ENCODE results near the gene MLYCD.

Gene MLYCD

DNA sequence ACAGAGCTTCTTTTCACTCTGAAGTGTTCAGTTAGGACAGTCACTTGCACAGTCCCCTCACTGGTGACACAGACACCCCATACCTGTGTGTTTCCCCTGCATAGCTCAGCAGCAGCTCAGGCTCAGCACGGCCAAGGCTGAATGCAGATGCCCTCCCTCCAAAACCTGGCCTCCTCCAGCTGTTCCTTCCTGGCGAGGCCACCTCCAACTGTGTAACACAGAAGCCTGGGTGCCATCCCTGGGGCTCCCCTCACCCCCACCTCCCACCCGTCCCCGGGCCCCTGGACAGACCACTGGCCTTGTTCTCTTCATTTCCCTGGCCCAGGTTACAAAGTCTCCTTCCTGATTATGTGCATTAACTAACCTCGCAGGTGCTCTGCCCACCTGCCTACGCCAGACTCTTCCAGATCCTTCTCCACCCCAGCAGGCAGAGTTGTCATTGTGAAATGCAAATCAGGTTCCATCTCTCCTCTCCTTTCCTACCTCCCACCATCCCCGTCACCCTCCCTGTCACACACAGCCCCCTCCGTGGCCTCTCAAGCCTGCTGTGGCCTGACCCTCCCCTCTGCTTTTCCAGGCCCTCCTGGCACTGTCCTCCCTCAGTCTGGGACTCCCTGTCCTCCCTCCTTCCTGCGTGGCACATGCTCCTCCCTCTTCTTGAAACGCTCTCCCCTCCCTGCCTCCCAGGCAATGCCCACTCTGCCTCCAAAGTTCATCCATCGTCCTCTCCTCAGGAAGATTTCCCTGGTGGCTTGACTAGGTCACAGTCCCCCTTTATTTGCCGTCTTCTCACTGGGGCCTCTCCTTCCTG, 26.4 kb downstream of the MLYCD start:
- Histone ChIP-seq H3K27me3 (ENCODE audit: control insufficient read depth in 1 of 2, insufficient read depth in 2 of 2, low read length in 2 of 2) (no peaks in the 10 kb centered on the region), H3K9ac (ENCODE audit: low read length in 2 of 2) (no peak overlapping the region), H3K36me3 (ENCODE audit: control insufficient read depth in 2 of 2, insufficient read depth in 2 of 2, low read length in 2 of 2) (peaks cover 4 to 8% of the 10 kb centered on the region in 2 donors), H3K4me1 (ENCODE audit: control insufficient read depth, insufficient read depth, low read length) (peaks cover 11% of the 10 kb centered on the region), H3K9me3 (ENCODE audit: control insufficient read depth in 2 of 2, low read length in 2 of 2) (no peaks in the 10 kb centered on the region), H3K4me3 (ENCODE audit: low read length in 2 of 2) (no peak overlapping the region), H3K27ac (ENCODE audit: low read length) (no peak overlapping the region)

DNA sequence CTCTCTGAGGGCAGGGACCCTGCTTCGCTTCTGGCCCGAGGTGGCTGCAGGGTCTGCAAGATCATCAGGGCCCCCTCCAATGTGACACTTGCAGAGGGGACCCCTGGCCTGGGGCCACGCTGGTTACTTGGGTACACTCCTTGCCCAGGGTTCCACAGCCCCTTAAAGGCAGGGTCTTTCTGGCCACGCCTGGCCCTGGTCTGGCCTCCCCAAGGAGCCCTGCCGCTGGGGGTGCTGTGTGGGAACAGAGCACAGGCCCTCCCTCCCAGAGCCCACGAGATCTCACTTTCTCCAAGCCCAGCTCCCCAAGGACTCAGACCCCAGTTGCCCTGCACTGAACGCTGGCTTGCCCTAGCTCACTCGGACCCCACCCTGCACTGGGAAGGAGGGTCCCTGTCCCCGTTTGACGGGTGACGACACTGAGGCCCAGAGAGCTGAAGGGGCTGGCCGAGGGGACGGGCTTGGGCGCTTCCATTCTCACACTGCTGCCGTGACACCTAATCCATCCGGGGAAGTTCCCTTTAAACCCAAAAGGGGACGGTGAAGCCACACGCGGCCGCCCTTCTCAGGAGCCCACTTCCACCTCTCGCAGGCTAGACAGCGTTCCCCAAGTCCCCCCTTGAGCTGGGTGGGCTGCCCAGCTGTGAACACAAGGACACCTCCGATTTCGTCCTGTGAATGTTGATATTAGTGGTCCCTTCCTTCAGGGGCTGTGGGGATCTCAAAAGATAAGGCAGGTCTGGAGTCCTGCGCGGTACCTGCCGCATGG, 27.2 kb downstream of the MLYCD start:
- H3K27ac ChIP-seq (ENCODE audit: low read length), result no peak overlapping the region
- H3K9ac ChIP-seq (ENCODE audit: low read length in 2 of 2), result no peak overlapping the region
- peak overlapping the region in 1 of 2 donors; percentile 29 for H3K4me3 ChIP-seq (ENCODE audit: low read length in 2 of 2)
- H3K9me3 ChIP-seq (ENCODE audit: control insufficient read depth in 2 of 2, low read length in 2 of 2), result no peaks in the 10 kb centered on the region
- no peaks in the 10 kb centered on the region for H3K27me3 ChIP-seq (ENCODE audit: control insufficient read depth in 1 of 2, insufficient read depth in 2 of 2, low read length in 2 of 2)
- peaks cover 11% of the 10 kb centered on the region for H3K4me1 ChIP-seq (ENCODE audit: control insufficient read depth, insufficient read depth, low read length)
- peaks cover 0 to 7% of the 10 kb centered on the region in 2 donors for H3K36me3 ChIP-seq (ENCODE audit: control insufficient read depth in 2 of 2, insufficient read depth in 2 of 2, low read length in 2 of 2)

DNA sequence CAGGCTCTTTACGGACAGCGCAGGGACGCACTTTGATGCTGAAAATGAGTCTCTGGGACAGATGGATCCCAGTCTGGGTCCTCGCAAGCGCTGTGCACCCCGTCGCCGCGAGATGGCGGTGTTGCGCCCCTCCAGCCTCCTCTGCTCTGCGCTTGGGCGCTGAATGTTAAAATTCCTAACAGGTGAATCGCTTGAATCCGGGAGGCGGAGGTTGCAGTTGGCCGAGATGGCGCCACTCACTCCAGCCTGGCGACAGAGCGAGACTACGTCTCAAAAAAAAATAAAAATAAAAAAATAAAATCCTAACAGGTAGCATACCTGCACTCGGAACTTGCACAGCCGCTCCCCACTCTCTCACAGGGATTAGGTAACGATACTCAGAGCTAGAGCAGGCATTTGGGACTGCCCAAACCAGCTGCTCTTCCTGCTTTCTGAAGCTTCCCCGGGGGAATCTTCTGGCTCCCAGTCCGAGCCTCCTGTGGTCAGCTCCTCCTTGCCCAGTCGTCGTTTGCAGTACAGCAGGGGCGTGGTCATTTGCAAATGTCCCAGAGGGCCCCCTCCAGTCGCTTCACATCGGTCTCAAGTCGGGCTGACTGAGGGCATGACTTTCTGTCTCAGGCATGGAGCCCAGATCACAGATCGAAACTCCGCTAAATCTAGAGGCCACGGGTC, 27.9 kb downstream of the MLYCD start:
- H3K36me3 ChIP-seq (ENCODE audit: control insufficient read depth in 2 of 2, insufficient read depth in 2 of 2, low read length in 2 of 2), result peaks cover 0 to 5% of the 10 kb centered on the region in 2 donors
- no peaks in the 10 kb centered on the region for H3K27me3 ChIP-seq (ENCODE audit: control insufficient read depth in 1 of 2, insufficient read depth in 2 of 2, low read length in 2 of 2)
- peak overlapping the region in 1 of 2 donors; percentile 29 for H3K4me3 ChIP-seq (ENCODE audit: low read length in 2 of 2)
- no peak overlapping the region for H3K9ac ChIP-seq (ENCODE audit: low read length in 2 of 2)
- no peak overlapping the region for H3K27ac ChIP-seq (ENCODE audit: low read length)
- no peaks in the 10 kb centered on the region for H3K9me3 ChIP-seq (ENCODE audit: control insufficient read depth in 2 of 2, low read length in 2 of 2)
- H3K4me1 ChIP-seq (ENCODE audit: control insufficient read depth, insufficient read depth, low read length), result peaks cover 11% of the 10 kb centered on the region

DNA sequence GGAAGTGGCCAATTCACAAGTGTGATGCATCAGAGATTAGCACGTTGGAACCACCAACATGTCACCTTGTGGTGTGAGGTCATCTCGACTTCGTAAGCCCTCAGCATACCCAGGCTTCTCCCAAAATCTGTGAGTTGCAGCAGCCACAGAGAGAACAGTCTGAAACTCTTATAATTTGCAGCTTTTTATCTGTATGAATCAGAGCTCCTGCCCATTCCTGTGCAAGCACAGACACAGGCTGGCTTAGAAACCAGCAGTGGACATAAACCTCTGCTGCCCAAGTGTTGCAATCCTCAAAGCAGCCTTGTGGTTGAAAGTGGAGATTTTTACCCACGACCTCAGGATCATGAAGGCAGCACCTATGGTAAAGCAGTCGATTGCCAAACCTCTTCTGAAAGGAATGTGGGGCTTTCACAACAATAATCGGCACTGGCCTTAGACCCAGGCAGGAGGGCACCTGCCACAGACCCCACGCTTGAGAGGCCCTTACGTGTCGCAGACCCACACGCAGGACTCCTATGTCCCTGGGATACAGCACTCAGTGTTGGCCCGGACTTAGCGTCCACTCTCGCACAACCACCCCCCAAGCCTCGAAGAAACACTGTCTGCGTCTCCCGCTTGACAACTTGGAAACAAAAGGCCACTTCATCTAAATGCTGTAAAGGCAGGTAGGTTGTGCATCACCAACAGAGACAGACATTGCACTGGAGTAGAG, 29.6 kb downstream of the MLYCD start:
- H3K9me3 ChIP-seq (ENCODE audit: control insufficient read depth in 2 of 2, low read length in 2 of 2), result no peaks in the 10 kb centered on the region
- H3K4me3 ChIP-seq (ENCODE audit: low read length in 2 of 2), result no peak overlapping the region
- peaks cover 0 to 5% of the 10 kb centered on the region in 2 donors for H3K36me3 ChIP-seq (ENCODE audit: control insufficient read depth in 2 of 2, insufficient read depth in 2 of 2, low read length in 2 of 2)
- no peak overlapping the region for H3K27ac ChIP-seq (ENCODE audit: low read length)
- peaks cover 11% of the 10 kb centered on the region for H3K4me1 ChIP-seq (ENCODE audit: control insufficient read depth, insufficient read depth, low read length)
- H3K9ac ChIP-seq (ENCODE audit: low read length in 2 of 2), result no peak overlapping the region
- H3K27me3 ChIP-seq (ENCODE audit: control insufficient read depth in 1 of 2, insufficient read depth in 2 of 2, low read length in 2 of 2), result no peaks in the 10 kb centered on the region

DNA sequence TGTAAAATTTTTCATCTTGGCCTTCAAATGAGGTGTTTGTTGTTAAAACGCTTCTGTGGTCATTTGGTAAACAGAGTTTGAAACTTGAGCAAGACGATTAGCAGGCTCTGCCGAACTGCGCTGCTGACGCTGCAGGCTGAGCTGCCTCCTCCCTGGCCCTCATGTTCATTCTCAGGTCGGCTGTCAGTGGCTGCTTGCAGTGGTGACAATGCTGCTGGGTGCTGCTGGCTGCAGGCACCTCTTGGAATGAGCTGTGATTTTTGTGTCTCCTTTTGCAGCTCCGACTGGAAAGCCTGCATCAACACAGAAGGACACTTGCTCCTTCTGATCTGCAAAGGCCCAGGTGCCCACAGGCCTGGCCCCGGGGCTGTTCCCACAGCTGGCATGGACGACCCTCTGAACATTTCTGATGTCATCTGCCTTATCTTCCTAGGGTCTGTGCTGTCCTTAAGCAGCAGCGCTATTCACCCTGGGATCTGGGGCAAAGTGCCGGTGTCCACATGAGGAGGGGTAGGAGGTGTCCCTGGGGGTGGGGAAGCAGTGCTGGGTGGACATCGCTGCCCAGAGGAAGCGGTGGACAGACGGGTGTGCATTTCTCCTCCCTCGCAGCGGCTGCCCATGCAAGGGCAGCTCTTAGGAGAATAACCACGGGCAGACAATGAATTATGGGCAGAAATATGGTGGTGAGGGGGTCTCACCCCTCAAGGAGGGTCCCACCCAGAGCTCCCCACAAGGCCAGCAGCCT, 31.1 kb downstream of the MLYCD start:
- no peak overlapping the region for H3K27ac ChIP-seq (ENCODE audit: low read length)
- no peaks in the 10 kb centered on the region for H3K27me3 ChIP-seq (ENCODE audit: control insufficient read depth in 1 of 2, insufficient read depth in 2 of 2, low read length in 2 of 2)
- H3K9ac ChIP-seq (ENCODE audit: low read length in 2 of 2), result no peak overlapping the region

DNA sequence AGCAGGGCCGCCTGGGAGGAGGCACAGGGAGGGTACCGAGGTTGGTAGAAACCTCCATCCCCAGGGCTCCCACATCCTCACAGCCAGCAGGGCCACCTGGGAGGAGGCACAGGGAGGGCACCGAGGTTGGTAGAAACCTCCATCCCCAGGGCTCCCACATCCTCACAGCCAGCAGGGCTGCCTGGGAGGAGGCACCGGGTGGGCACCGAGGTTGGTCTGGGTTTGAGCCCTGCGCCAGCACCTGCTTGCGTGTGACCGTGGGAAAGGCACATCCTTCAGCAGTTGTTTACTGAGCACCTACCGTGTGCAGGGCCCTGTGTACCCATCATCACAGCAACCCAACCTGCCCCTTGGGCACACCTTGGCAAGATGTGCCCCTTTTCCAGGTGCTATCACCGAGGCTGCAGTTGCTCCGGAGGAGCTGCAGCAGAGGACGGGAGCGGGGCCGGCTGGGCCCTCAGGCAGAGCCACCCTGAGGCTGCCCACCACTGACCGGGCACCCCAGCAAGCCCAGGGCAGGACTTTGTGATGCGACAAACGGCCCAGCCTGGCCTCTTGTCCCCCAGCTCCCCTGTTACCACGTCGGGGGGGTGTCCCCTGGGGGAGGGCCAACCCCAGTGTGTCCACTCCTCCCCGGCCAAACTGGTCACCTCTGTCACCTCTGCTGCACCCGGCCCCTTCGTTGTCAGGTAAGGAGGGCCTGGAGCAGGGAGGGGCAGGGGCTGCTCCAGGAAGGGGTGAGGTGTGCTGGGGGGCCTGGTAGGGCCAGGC, 32.0 kb downstream of the MLYCD start:
- Histone ChIP-seq H3K9me3 (ENCODE audit: control insufficient read depth in 2 of 2, low read length in 2 of 2) (no peaks in the 10 kb centered on the region), H3K4me1 (ENCODE audit: control insufficient read depth, insufficient read depth, low read length) (peaks cover 11% of the 10 kb centered on the region), H3K9ac (ENCODE audit: low read length in 2 of 2) (no peak overlapping the region), H3K36me3 (ENCODE audit: control insufficient read depth in 2 of 2, insufficient read depth in 2 of 2, low read length in 2 of 2) (peaks cover 0 to 5% of the 10 kb centered on the region in 2 donors), H3K4me3 (ENCODE audit: low read length in 2 of 2) (no peak overlapping the region), H3K27me3 (ENCODE audit: control insufficient read depth in 1 of 2, insufficient read depth in 2 of 2, low read length in 2 of 2) (no peaks in the 10 kb centered on the region), H3K27ac (ENCODE audit: low read length) (no peak overlapping the region)

More for the DNA sequence above, 31.1 kb downstream of the MLYCD start:
- Histone ChIP-seq H3K36me3 (ENCODE audit: control insufficient read depth in 2 of 2, insufficient read depth in 2 of 2, low read length in 2 of 2) (peaks cover 0 to 5% of the 10 kb centered on the region in 2 donors), H3K9me3 (ENCODE audit: control insufficient read depth in 2 of 2, low read length in 2 of 2) (no peaks in the 10 kb centered on the region), H3K4me1 (ENCODE audit: control insufficient read depth, insufficient read depth, low read length) (peaks cover 11% of the 10 kb centered on the region), H3K4me3 (ENCODE audit: low read length in 2 of 2) (no peak overlapping the region)

DNA sequence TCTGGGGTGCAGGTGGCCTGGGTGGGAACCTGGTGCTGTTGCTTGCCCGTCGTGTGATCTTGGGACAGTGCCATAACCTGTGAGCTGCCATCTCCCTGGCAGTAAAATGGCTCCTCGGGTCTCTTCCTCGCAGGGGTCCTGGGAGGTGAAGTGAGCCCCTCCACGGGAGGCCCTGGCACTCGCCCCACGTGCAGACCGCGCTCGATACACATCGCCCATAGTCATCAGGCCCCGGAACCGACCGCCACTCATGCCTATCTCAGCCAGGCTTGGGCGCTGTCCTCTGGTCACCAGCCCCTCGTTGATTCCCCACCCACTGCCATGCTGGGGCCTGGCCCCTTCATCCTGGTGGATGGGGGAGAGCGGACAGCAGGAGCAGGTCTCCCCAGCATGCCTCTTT, 32.6 kb downstream of the MLYCD start:
- H3K36me3 ChIP-seq (ENCODE audit: control insufficient read depth in 2 of 2, insufficient read depth in 2 of 2, low read length in 2 of 2), result peaks cover 0 to 5% of the 10 kb centered on the region in 2 donors
- peaks cover 6% of the 10 kb centered on the region for H3K4me1 ChIP-seq (ENCODE audit: control insufficient read depth, insufficient read depth, low read length)
- no peaks in the 10 kb centered on the region for H3K9me3 ChIP-seq (ENCODE audit: control insufficient read depth in 2 of 2, low read length in 2 of 2)
- H3K27me3 ChIP-seq (ENCODE audit: control insufficient read depth in 1 of 2, insufficient read depth in 2 of 2, low read length in 2 of 2), result no peaks in the 10 kb centered on the region
- H3K27ac ChIP-seq (ENCODE audit: low read length), result no peak overlapping the region
- H3K4me3 ChIP-seq (ENCODE audit: low read length in 2 of 2), result no peak overlapping the region
- no peak overlapping the region for H3K9ac ChIP-seq (ENCODE audit: low read length in 2 of 2)

DNA sequence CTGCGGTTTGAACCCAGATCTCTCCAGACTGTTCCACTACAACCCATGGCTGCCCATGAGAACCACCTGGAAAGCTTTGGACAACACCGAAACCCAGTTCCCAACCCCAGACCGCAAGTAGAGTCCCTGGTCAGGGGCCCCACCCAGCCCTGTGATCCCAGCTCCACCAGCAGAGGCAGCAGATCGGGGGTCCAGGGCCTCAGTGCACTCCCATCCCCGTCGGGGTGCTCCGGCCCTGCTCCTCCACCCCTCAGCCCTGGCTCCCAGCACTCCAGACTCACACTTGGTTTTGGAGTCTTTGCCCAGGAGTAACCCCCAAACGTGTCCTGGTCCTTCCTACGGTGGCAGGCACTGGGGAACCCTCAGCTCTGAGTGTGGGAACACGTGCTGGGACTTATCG, 33.4 kb downstream of the MLYCD start:
- Histone ChIP-seq H3K27me3 (ENCODE audit: control insufficient read depth in 1 of 2, insufficient read depth in 2 of 2, low read length in 2 of 2) (no peaks in the 10 kb centered on the region), H3K9me3 (ENCODE audit: control insufficient read depth in 2 of 2, low read length in 2 of 2) (no peaks in the 10 kb centered on the region), H3K36me3 (ENCODE audit: control insufficient read depth in 2 of 2, insufficient read depth in 2 of 2, low read length in 2 of 2) (peaks cover 0 to 5% of the 10 kb centered on the region in 2 donors), H3K27ac (ENCODE audit: low read length) (no peak overlapping the region), H3K9ac (ENCODE audit: low read length in 2 of 2) (no peak overlapping the region), H3K4me3 (ENCODE audit: low read length in 2 of 2) (no peak overlapping the region), H3K4me1 (ENCODE audit: control insufficient read depth, insufficient read depth, low read length) (no peaks in the 10 kb centered on the region)

DNA sequence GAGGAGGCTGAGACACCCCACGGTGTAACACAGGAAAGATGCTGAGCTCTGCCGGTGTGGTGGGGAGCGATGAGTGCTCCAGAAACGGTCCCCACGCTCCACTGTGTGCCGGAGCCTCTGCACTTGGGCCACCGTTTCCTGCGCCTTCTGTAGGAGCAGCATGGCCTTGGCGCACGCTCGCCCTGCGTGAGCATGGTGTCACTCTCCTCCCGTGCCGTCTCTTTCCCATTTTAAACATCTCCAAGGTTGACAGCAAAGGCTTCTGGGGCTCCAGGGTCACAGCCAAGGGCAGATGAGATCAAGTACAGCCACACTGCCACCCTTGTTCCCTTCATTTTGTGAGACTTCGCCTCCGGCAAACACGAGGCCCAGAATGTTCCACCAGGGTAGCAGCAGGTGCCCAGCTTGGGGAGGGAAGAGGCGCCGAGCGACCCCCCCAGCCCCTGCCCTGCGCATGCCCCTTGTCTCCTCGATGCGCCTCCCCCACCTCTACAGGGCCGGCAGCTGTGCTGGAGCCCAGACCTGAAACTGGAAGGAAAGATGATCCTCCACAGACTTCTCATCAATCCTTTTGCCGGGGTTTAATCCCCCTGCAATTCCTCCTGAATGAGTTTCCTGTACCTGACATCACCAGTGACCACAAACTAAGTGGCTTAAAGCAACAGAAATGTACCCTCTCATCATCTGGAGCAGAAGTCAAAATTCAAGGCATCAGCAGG, 34.2 kb downstream of the MLYCD start:
- peaks cover 0 to 9% of the 10 kb centered on the region in 2 donors for H3K36me3 ChIP-seq (ENCODE audit: control insufficient read depth in 2 of 2, insufficient read depth in 2 of 2, low read length in 2 of 2)
- no peak overlapping the region for H3K9ac ChIP-seq (ENCODE audit: low read length in 2 of 2)
- H3K4me1 ChIP-seq (ENCODE audit: control insufficient read depth, insufficient read depth, low read length), result no peaks in the 10 kb centered on the region
- H3K27ac ChIP-seq (ENCODE audit: low read length), result no peak overlapping the region
- no peaks in the 10 kb centered on the region for H3K9me3 ChIP-seq (ENCODE audit: control insufficient read depth in 2 of 2, low read length in 2 of 2)
- H3K4me3 ChIP-seq (ENCODE audit: low read length in 2 of 2), result no peak overlapping the region
- no peaks in the 10 kb centered on the region for H3K27me3 ChIP-seq (ENCODE audit: control insufficient read depth in 1 of 2, insufficient read depth in 2 of 2, low read length in 2 of 2)
